ENCODE data around the gene ADAM30. TPM values are rescaled to one million over a fixed set of nuclear protein-coding genes. Genes with fewer than 3 reads are reported as not detected.
A peak's percentile ranks its signal among the peaks of the same experiment; 100 is the strongest.

The ADAM30 gene
- total and polyA plus RNA-seq, 8 donors = not detected

DNA sequence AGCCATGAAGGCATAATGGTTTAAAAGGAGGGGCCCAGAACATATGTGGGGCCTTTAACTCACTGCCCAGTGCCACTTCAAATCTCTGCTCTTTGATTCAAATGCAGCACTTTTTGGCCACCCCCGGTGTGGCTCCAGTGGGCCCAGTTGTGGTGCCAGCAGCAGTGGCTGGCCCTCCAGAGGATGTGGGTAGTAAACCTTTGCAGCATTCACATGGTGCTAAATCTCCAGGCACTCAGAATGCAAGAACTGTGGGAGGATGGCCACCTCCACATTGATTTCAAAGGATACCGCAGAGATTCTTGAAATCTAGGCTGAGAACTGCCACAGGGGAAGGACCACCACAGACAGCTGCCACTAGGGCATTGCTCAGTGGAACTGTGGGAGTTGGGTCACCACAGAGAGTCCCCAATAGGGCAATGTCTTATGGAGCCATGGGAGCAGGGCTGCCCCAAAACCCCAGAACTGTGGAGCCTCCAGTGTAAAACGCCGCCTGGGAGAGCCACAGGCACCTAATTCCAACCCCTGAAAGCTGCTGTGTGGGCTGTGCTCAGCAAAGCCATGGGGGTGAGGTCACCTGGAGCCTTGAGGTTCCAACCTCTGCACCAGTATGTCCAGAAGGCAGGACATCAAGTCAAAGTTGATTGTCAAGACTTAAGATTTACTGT is 6.6 kb upstream of the ADAM30 start:
- Histone ChIP-seq H3K4me1 (no peaks in the 10 kb centered on the region), H3K27me3 (no peaks in the 10 kb centered on the region), H3K9me3 (no peaks in the 10 kb centered on the region), H3K27ac (no peak overlapping the region), H3K4me3 (no peak overlapping the region), H3K36me3 (no peaks in the 10 kb centered on the region)
- WGBS, 2 donors = 95 to 97% methylated on average over 4 of the region's 4 CpGs
- TF ChIP-seq, protein P1, sequence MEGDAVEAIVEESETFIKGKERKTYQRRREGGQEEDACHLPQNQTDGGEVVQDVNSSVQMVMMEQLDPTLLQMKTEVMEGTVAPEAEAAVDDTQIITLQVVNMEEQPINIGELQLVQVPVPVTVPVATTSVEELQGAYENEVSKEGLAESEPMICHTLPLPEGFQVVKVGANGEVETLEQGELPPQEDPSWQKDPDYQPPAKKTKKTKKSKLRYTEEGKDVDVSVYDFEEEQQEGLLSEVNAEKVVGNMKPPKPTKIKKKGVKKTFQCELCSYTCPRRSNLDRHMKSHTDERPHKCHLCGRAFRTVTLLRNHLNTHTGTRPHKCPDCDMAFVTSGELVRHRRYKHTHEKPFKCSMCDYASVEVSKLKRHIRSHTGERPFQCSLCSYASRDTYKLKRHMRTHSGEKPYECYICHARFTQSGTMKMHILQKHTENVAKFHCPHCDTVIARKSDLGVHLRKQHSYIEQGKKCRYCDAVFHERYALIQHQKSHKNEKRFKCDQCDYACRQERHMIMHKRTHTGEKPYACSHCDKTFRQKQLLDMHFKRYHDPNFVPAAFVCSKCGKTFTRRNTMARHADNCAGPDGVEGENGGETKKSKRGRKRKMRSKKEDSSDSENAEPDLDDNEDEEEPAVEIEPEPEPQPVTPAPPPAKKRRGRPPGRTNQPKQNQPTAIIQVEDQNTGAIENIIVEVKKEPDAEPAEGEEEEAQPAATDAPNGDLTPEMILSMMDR (IDR thresholded peaks at IDR 0.05) = no peak
- FAIRE-seq = no peak
- DNase-seq = no peak
- intact Hi-C loops (cut with DNase I) = no loop called here
- no peak for ATAC-seq

DNA sequence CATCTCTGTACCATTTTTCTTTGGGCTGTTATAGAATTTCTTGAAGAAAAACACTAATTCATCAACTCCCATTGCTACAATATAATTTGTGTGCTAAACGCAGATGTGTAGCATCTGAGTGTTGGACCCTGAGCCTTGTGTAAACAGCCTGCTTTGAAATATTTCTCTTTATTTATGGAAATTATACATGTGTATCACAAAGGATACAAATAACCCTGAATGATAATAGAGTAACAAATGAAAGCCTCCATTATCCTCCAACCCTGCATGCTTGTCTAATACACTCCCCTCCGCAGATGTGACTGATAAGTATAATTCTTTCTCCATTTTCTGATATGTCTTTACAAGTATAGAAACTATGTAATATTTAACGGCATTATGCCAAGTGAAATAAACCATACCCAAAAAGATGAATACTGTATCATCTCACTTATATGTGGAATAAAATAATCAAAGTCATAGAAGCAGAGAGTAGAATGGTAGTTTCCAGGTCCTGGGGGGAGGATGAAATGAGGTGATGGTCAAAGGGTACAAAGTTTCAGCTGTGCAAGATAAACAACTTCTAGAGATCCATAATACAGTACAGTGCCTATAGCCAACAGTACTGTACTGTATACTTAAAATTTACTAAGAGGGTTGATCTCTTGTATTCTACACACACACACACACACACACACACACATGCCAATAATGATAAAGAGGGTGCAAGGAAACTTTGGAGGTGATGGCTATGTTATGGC is 2.8 kb upstream of the ADAM30 start:
- intact Hi-C loops (cut with DNase I) = no loop called here
- Histone ChIP-seq H3K27me3 (no peaks in the 10 kb centered on the region), H3K4me1 (peaks cover 0 to 2% (median 0%) of the 10 kb centered on the region in 3 donors), H3K9me3 (no peaks in the 10 kb centered on the region), H3K27ac (no peak overlapping the region), H3K4me3 (no peak overlapping the region), H3K36me3 (no peaks in the 10 kb centered on the region)
- DNase-seq (no peak), FAIRE-seq (no peak), ATAC-seq (no peak)
- TF ChIP-seq, protein P1 (IDR thresholded peaks at IDR 0.05) = no peak
- 80 to 90% methylated on average over 3 of the region's 3 CpGs for WGBS, 2 donors

DNA sequence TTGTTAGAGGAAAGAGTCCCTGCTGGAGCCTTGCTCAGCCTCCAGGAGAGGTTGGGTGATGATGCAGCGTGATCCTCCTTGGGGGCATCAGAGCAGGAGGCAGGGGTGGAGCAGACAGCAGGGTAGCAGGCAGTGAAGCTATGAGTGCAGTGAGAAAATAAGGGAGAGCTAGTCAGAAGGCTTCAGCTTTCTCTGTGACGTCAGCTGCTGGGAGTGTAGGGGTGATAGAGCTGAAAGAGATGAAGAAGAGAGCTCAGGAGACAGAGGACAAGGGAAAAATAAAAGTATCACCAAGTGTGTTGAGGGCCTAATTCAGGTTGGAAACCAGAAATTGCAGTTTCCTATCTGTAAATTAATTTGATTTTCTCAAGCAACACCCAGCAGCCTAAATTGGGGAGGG is 2.2 kb upstream of the ADAM30 start:
- ATAC-seq = no peak
- peaks cover 3 to 5% (median 4%) of the 10 kb centered on the region in 3 donors for H3K4me1 ChIP-seq
- no peak for FAIRE-seq
- WGBS, 2 donors = 86 to 95% methylated on average over 2 of the region's 2 CpGs
- DNase-seq = no peak
- no peak overlapping the region for H3K4me3 ChIP-seq
- TF ChIP-seq, protein P1 (IDR thresholded peaks at IDR 0.05) = no peak
- H3K36me3 ChIP-seq = no peaks in the 10 kb centered on the region
- intact Hi-C loops (cut with DNase I) = no loop called here
- no peak overlapping the region for H3K27ac ChIP-seq
- H3K27me3 ChIP-seq = no peaks in the 10 kb centered on the region
- H3K9me3 ChIP-seq = no peaks in the 10 kb centered on the region

DNA sequence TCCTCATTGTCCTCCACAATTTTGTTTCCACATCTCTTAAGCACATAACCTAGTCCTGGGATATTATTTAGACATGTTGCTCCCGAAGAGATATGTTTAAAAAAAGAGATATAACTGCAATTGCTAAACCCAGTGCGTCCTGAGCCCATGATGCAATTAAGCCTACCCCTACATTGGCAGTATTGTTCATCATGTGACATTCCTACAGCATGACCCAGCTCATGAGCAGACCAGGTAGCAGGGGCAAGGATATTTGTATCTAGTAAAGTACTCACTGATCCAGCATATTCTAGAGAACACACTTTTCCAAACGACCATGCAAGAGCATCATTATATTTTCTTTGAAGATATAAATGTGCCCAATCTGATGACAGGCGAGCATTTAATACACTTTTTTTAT is 1.2 kb downstream of the ADAM30 start:
- Histone ChIP-seq H3K9me3 (no peaks in the 10 kb centered on the region), H3K36me3 (no peaks in the 10 kb centered on the region), H3K4me1 (peaks cover 4 to 16% (median 11%) of the 10 kb centered on the region in 3 donors), H3K27ac (peak overlapping the region in 2 of 4 donors; percentile 10 to 33), H3K4me3 (no peak overlapping the region), H3K27me3 (no peaks in the 10 kb centered on the region)
- TF ChIP-seq, protein P1 (IDR thresholded peaks at IDR 0.05) = no peak
- FAIRE-seq = no peak
- DNase-seq = no peak
- WGBS, 2 donors = 72 to 78% methylated on average over 4 of the region's 4 CpGs
- intact Hi-C loops (cut with DNase I) = no loop called here
- no peak for ATAC-seq

Measured in pancreas (tissue), 10 donors.